COR-L47 (cell line): ENCODE measurements around the gene VAMP3.

Experiments used
- DNase-seq: peaks from one replicate; lab custom pipeline; 2025; lab: John Stamatoyannopoulos, UW

VAMP3 gene

DNA sequence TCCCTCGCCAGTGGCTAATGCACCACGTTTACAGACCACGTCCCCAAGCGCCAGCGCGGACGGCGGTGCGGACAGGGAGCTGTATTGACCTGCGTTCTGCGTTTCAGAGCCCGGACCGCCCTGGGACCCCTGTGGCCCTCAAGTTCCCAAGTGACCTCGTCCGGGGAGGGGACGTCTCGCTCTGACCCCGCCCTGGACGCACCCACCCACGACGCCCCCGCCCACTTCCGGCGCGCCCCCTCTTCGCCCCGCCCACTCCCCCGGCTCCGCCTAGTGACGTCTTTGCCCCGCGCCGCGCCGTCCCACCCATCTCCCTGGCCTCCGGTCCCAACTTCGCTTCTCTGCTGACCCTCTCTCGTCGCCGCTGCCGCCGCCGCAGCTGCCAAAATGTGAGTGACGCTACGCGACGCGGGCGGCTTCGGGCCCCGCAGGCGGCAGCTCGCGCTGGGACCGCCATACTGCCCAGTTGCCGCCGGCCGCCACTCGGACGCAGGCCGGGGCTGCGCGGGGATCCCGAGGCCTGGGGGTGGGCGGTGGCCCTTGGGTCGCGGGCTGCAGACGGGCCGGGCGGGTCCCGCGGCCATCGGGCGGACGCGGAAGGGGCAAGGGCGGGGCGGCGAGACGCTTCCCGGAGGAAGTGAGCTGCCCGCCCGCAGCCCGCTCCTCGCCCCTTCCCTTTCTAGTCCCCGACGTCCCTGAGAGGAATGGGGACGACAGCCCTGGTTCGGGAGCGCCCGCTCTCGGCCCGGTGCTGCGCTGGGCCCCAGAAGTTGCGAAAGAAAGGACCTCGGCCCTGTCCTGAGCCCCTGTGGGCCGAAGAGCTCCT, at the start of gene VAMP3:
Gene VAMP3, plus strand, starts transcription at position 300 of the 826 bp plus-strand sequence. Its CDS starts 88 bp downstream, at position 388.
- peak; percentile 71 for DNase-seq

DNA sequence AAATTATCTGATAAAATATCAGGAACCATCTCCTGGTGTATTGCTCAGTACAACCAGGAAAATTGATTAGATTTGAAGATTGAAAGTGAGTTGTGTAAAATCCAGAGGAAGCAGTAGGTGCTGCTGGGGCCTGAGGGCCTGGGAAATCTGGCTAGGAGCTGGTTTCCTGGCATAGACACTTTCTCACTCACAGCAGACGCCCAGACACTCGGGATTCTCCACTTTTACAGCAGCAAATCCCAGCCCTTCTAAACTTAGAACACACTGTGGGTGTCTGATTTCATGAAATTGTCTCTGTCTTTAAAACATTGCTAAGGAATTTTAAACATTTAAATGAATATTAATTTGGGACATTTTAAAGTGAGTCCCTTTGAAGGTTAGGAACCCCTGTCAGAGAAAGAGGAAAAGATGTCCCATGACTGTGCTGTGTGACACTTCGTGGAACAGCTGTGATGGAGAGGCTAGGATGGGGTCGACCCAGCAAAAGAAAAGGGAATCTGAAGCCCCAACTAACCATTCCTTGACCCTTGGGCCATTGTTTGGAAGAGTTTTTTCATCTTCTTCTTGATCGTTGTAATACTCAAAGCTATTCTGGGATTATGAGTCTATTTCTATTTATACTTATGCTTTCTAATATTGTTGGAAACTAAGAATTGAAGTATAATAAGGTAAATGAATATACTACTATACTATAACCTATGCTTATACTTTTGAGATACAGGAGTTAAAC, 49.0 kb upstream of the VAMP3 start:
- DNase-seq = no peak

- DNase-seq = no peak
Observed at GRCh38 chr1:7722670-7723012, 48.5 kb upstream of the VAMP3 start.

GRCh38 chr1:7726623-7727022, 44.5 kb upstream of the VAMP3 start:
- DNase-seq = no peak

DNA sequence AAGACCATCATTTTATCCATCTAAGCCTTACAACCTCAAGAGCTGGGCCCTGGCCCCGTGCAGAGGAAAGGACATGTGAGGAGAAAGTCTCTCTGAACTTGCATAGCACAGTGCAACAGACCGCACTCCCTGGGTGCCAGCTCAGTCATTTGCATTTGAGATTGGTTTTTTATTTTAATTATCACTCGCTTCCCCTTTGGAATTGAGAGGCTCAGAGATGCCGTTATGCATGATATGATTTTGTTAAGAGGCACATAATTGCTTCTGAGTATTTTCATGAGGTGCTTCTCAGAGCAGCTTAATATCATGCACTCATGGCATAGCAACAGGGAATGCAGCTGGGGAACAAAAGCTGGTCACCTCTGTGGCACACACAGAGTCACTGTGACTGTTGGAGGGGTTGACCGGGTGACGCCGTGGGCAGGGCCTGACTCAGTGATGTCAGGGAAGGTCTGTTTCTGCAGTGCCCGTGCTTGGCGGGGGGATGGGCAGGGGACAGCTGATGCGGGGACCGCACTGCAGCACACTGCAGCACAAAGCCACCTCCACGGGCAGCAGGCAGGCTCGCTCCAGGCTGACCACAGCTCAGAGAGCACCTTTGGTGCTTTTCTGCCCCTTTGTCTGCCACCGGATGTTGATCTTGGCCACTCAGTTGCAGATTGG, 43.2 kb upstream of the VAMP3 start:
- DNase-seq = no peak

GRCh38 chr1:7729761-7730160, 41.3 kb upstream of the VAMP3 start:
- no peak for DNase-seq

DNA sequence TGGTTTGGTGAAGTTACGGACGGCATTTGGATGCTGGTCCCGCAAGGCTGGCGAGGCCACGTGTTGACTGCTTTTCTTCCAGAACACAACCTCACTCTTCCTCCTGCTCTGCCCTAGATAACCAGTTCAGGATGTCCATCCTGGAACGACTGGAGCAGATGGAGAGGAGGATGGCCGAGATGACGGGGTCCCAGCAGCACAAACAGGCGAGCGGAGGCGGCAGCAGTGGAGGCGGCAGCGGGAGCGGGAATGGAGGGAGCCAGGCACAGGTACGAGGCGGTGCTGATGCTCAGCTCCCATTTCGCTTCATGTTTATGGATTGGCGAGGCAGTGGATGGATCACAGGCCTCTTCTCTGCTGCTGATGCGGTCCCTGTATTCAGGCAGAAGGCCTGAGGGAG, 38.8 kb upstream of the VAMP3 start:
- DNase-seq = no peak

DNA sequence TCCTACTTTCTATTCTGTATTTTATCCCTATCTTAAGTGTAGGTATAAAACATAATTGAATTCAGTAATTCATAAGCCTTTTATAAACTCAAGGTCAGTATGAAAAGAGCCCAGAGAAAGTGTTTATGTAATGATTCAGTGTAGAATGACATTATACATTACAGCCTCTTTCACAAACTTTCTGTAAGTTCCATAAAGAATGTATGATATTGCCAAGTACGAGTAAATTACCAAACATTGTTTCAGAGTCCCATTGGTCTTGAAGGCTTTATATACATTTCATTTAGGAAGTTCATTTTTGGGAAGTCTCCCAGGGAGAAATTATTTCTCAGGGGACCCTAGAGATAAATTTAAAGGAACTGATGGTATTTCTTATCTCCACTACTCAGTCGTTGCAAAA, 37.8 kb upstream of the VAMP3 start:
- DNase-seq = no peak

DNA sequence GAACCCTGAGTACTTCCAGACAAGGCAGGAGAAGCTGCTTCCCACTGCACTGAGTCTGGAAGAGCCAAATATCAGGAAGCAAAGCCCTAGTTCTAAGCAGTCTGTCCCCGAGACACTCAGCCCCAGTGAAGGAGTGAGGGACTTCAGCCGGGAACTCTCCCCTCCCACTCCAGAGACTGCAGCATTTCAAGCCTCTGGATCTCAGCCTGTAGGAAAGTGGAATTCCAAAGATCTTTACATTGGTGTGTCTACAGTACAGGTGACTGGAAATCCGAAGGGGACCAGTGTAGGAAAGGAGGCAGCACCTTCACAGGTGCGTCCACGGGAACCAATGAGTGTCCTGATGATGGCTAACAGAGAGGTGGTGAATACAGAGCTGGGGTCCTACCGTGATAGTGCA, 33.1 kb upstream of the VAMP3 start:
- no peak for DNase-seq

DNA sequence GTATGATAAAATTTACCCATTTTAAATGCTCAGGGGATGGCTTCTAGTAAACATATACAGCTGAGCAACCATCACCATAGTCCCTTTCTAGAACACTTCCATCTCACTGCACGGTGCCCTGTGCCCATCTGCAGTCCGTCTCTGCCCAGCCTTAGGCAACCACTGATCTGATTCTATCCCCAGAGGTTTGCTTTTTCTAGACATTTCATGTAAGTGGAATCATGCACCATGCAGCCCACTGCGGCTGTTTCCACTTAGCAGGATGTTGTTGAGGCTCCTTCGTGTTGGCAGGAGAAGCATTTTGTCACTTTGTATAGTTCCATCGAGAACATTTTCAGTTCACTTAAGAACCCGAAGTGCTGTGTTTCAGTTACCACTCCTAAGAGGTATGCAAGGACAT, 27.8 kb upstream of the VAMP3 start:
- no peak for DNase-seq

- DNase-seq = no peak
Observed at GRCh38 chr1:7744882-7745281, 26.2 kb upstream of the VAMP3 start.

GRCh38 chr1:7745783-7746182, 25.3 kb upstream of the VAMP3 start:
- DNase-seq = no peak

DNA sequence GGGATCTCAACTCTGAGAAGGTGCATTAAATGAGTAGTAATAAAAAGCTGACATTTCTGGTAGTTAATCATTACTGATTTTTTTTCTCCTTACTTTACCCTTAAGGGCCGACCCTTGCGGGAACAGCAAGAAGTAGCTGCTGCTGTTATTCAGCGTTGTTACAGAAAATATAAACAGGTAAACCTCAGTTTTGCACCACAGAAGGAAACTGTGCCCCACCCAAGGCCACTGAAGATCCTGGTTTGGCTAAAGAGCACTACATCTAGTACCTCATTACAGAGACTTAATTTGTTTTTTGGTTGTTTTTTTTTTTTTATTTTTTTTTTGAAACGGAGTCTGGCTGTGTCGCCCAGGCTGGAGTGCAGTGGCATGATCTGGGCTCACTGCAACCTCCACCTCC, 23.5 kb upstream of the VAMP3 start:
- no peak for DNase-seq

GRCh38 chr1:7749126-7749525, 22.0 kb upstream of the VAMP3 start:
- no peak for DNase-seq

DNA sequence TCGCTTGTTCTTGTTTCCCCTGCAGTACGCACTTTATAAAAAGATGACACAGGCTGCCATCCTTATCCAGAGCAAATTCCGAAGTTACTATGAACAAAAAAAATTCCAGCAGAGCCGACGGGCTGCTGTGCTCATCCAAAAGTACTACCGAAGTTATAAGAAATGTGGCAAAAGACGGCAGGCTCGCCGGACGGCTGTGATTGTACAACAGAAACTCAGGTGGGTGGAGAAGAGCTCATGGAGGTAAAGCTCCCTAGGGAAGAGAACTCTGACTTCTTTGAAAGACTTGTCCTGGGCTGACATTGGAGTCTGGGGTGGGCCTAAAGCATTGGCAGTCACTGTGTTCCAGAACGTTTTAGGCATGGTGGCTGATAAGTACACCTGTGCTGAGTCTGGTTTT, 19.9 kb upstream of the VAMP3 start:
- DNase-seq = no peak

DNA sequence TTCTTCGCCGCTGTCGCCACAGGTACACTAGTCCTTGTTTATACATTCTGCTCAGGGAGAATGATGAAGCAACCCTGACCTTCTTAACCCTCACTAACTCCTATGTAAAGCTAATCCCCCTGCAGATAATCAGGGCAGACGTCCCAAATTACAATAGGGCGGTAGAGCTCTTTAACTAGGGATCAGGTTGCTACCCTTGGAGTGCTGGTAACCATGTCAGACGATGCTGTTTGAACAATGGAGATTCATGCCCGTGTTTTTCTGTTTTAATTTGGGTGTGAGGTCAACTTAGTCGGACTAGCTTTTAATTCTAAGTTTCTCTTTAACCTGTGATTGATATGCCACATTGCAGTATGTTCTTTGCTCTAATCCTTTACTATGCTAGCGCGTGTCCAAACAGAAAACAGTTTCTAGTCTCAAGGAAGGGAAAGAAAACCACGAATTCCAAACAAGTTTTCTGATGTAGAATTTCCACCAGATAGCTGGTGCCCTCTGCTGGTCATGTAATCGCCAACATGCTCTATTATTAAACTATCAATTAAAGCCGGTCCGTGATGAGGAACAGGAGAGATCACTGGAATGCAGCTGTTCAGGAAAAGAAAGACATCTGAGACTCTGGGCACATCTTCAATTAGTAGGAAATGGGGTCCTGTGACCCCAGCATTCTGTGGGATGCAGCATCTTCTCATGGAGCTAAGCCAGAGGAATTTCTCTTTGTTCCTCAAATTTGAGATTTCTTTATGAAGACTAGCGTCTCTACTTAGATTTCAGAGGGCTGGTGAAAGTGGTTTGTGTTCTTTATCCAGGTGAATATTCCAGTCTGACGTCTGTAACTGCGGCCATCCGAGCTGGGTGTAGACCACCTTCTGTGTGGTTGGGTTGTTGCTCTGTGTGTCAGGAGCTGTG, 18.3 kb upstream of the VAMP3 start:
- DNase-seq = peak; percentile 60

GRCh38 chr1:7753641-7754040, 17.5 kb upstream of the VAMP3 start:
- DNase-seq = no peak

DNA sequence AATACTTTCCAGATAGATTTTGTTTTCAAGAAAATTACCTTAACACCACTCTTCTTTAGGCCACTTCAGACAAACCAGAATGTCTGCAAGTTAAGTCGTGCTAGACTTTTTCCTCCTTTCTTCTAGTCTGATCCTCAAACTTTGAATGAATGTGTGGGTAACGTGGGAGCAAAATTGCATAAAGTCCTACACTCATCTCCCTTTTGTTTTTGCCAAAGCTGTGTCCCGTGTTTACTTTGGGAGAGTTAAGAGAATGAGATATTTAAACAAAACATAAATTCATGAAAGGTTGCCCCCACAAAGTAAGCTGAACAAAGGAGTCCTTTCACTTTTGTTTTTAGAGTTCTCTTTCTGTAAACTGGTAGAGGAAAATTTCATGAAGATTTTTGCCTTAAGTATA, 16.9 kb upstream of the VAMP3 start:
- no peak for DNase-seq

DNA sequence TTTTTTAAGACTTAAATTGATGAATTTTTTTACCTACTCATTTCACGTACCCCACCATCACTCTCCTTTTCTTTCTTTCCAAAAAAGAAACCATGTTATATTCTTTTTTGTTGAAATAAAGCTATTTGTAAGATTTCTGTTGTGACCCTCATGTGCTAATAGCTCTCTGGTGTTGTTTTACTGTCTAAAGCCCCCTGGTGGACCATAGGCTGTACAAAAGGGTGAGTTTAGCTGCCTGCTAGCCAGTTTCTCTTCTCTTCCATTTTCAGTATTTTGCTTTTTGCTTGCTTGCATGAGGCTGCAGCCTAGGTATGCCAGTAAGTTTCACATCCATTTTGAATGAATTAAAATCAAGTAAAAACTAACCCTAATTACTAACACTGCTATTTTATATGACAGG, 15.6 kb upstream of the VAMP3 start:
- no peak for DNase-seq

DNA sequence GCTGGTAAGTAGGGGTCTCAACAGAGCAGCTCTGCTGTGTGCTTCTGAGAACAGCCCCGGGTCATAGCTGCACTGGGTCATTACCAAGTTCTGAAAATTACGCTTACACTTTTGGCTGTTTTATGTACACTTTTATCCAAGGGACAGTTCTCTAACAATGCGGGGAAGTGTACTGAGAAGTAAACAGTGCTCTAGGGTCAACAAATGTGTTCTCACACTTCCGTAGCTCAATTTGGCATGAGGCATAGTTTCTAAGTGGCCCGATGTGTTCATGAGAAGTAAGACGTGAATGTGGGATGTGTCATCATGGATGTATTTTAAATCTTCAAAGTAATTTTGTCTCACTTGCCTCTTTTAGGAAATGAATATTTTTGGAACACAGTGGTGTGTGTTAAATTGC, 10.9 kb upstream of the VAMP3 start:
- no peak for DNase-seq

GRCh38 chr1:7761103-7761502, 10.0 kb upstream of the VAMP3 start:
- DNase-seq = no peak

DNA sequence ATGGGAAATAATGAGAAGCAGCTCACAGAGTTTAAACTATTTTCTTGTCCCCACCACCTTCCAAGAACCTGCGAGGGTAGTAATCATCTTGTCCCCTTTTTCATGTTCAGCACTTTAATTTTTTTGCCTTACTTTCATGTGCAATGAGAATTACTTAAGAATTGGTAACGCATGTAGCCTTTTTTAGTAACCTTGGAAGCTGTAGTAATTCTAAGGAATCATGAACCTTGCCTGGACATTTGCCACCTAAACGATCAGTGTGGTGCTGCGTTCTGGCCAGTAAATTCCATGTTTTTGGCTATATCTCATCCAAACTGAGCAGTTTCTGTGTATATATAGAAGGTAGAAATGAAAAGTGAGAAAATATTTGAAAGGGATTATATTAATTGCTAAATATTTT, 3.9 kb upstream of the VAMP3 start:
- DNase-seq = no peak
